ENCODE measurements around the gene MGAT5B.

The MGAT5B gene

DNA sequence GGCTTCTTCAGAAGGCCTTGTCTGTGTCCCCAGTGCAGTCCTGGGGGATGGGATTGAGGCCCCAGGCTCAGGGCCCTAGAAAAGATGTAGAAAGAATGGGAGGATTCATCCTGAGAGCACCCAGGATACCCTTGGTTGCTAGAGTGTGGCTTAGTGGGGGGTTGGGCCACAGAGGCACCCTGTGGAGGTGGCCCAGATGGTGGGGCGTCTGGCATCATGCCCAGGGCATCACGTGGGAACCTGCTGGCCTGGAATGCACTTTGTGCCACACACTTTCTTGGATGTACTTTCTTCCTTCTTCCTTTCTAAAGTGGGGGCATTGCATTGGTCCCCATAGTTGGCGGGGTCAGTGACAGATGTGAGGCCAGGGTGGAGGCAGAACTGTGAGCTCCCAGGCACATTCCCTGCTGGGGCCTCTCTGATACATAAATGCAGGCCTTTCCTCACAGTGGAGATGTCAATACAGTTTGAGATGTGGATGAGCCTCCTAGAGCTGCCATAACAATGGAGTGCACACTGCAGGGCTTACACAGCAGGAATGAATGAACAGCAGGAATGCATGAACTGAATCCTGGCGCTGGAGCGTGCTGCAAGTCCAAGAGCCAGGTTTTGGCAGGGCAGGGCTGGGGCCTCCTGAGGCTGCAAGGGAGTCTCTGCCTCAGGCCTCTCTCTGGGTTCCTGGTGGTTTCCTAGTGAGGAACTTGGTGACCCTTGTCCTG lies 43.3 kb downstream of the MGAT5B start:
- no peak for DNase-seq (ENCODE audit: low spot score)
- H3K27ac ChIP-seq, result no peak overlapping the region

GRCh38 chr17:76912421-76913164 lies 44.4 kb downstream of the MGAT5B start:
- Histone ChIP-seq H3K4me3 (no peak overlapping the region), H3K27ac (no peak overlapping the region)
- no peak for TF ChIP-seq CTCF (IDR thresholded peaks at IDR 0.05)
- no peak for DNase-seq (ENCODE audit: low spot score)

More for the DNA sequence above, 43.3 kb downstream of the MGAT5B start:
- no peak overlapping the region for H3K4me3 ChIP-seq
- no peak for TF ChIP-seq CTCF (IDR thresholded peaks at IDR 0.05)

GRCh38 chr17:76914937-76915336 lies 46.7 kb downstream of the MGAT5B start:
- TF ChIP-seq CTCF (IDR thresholded peaks at IDR 0.05), result no peak
- no peak overlapping the region for H3K4me3 ChIP-seq
- H3K27ac ChIP-seq, result no peak overlapping the region

DNA sequence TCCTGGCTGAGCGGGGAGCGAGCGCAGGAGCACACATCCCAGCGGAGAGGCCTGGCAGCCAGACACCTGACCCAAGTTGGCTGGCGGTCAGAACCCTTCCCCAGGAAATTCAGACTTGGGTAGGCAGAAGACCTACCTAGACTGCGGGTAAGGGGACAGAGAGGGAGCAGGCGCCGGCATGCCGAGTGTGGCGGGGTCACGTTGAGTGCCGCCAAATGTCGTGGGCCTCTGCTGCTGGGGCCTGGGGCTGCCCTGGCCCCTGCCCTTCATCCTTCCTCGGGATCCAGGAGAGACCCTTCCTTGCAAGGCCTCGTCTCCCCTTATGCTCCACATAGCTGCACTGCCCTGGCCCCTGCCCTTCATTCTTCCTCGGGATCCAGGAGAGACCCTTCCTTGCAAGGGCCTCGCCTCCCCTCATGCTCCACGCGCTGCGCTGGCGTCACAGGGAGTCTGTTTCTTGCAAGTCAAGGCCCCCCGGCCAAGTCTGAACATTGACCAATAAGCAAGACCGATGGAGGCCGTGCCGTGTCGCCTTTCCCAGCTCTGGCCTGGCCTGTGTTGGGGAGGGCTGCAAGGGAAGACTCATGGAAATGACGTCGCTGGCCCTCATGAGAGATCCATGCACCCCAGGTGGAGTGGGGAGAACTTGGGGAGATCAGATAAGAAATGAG lies 47.8 kb downstream of the MGAT5B start:
- DNase-seq (ENCODE audit: low spot score), result no peak
- H3K27ac ChIP-seq, result no peak overlapping the region
- no peak overlapping the region for H3K4me3 ChIP-seq
- TF ChIP-seq CTCF (IDR thresholded peaks at IDR 0.05), result no peak

More at GRCh38 chr17:76914937-76915336, 46.7 kb downstream of the MGAT5B start:
- DNase-seq (ENCODE audit: low spot score), result no peak

- Histone ChIP-seq H3K4me3 (no peak overlapping the region), H3K27ac (no peak overlapping the region)
- DNase-seq (ENCODE audit: low spot score), result no peak
- no peak for TF ChIP-seq CTCF (IDR thresholded peaks at IDR 0.05)
These were observed 49.6 kb downstream of the MGAT5B start for GRCh38 chr17:76917829-76918228.

DNA sequence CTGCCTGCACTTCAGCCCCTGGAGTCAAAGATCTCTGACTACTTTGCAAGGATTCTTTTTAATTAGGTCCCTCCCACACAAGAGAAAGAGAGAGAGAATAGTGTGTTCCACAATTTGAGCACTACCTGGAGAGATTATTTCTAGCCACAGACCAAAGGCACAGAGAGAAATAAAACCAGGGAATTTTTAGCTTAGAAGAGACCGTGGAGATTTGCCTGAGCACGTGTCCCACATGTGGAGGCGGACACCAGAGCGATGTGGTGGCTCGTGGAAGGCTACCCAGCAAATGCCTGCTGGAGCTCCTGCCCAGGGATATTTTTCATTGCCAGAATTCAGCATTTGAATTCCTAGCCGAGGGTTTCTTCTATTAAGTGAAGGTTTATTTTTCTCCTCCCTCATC lies 50.6 kb downstream of the MGAT5B start:
- Histone ChIP-seq H3K27ac (no peak overlapping the region), H3K4me3 (no peak overlapping the region)
- no peak for TF ChIP-seq CTCF (IDR thresholded peaks at IDR 0.05)
- DNase-seq (ENCODE audit: low spot score), result no peak
